T-helper 2 cell treated with Interferon-gamma antibody and Interleukin-4, amounts not matched to agents 5 μg/mL and 100 μg/mL, for 36 hours (primary cell): Measurements from ENCODE around the gene SWAP70.
"Not testable (repeated sequence)": the region's sequence is repeated elsewhere in the genome, so short reads cannot be mapped to it uniquely, and the experiment has no call there.

ENCODE experiments used
- DNase-seq: peaks from one replicate; pipeline ENCODE4 v3.0.0; 2021; ENCODE audit warnings: low spot score
- H3K27ac Mint-ChIP-seq: one replicate; pipeline ENCODE4 v1.8.0; 2021; ENCODE audit warnings: mild to moderate bottlenecking, mixed read lengths
- H3K27me3 Mint-ChIP-seq: one replicate; pipeline ENCODE4 v1.8.0; 2021; ENCODE audit warnings: low read depth, mixed read lengths
- H3K36me3 Mint-ChIP-seq: one replicate; pipeline ENCODE4 v1.8.0; 2021; ENCODE audit warnings: low read depth, mixed read lengths
- H3K4me1 Mint-ChIP-seq: one replicate; pipeline ENCODE4 v1.8.0; 2021; ENCODE audit warnings: low read depth, mixed read lengths
- H3K4me3 Mint-ChIP-seq: one replicate; pipeline ENCODE4 v1.8.0; 2022; ENCODE audit warnings: mild to moderate bottlenecking, moderate library complexity, mixed read lengths
- H3K9me3 Mint-ChIP-seq: one replicate; pipeline ENCODE4 v1.8.0; 2021; ENCODE audit warnings: mixed read lengths

The SWAP70 gene

DNA sequence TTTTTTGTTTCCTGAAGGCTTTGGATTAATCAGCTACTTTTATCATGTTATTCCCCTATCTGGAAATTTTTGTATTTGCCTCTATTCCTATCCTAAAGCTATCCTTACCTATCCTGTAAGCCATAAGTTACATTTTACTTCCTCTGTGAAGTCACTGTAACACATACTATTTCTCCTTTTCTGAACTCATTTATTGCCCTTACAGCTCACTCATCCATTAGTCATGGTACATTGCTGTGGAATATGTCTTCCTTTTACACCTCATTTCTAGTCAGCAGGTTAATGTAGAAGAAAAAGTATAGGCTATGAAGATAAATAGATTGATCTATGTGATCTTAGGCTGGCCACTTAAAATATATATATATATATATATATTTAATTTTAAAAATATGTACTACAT is 28.0 kb downstream of the SWAP70 start:
- Mint-ChIP-seq H3K4me1 (no peaks in the 10 kb centered on the region), H3K4me3 (no peak overlapping the region)
- DNase-seq = no peak

DNA sequence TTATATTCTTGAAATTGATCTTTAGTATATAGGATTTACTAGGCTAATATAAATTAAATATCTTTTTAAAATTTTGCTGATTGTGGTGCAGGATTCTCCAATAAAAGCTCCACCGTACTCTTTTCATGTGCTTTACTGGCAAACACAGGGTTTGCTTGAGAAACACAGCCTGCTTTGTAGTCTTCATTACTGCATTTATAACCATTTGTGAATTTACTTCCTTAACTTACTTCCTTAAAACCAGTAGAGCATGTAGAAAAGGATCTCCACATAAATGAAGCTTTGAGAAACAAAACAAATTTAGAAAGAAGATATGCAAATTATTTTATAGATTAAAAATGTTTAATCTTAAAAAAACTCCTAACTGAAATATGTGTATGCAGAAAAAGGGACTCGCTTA is 28.8 kb downstream of the SWAP70 start:
- no peak for DNase-seq
- Mint-ChIP-seq H3K36me3 (peaks cover 7% of the 10 kb centered on the region), H3K27me3 (peaks cover 5% of the 10 kb centered on the region), H3K4me3 (no peak overlapping the region), H3K27ac (no peak overlapping the region), H3K4me1 (no peaks in the 10 kb centered on the region), H3K9me3 (no peaks in the 10 kb centered on the region)

More for the DNA sequence above, 28.0 kb downstream of the SWAP70 start:
- Mint-ChIP-seq H3K36me3 (peaks cover 7% of the 10 kb centered on the region), H3K27ac (no peak overlapping the region), H3K9me3 (no peaks in the 10 kb centered on the region), H3K27me3 (peaks cover 5% of the 10 kb centered on the region)

GRCh38 chr11:9693801-9694553 is 30.1 kb downstream of the SWAP70 start:
- Mint-ChIP-seq H3K9me3 (no peaks in the 10 kb centered on the region), H3K36me3 (peaks cover 7% of the 10 kb centered on the region), H3K4me1 (peaks cover 3% of the 10 kb centered on the region), H3K27me3 (peaks cover 5% of the 10 kb centered on the region), H3K4me3 (no peak overlapping the region), H3K27ac (no peak overlapping the region)
- DNase-seq = no peak

GRCh38 chr11:9695228-9695627 is 31.4 kb downstream of the SWAP70 start:
- not testable (repeated sequence) for H3K36me3 Mint-ChIP-seq, DNase-seq, H3K4me3 Mint-ChIP-seq, H3K4me1 Mint-ChIP-seq, H3K27me3 Mint-ChIP-seq, H3K27ac Mint-ChIP-seq, H3K9me3 Mint-ChIP-seq

DNA sequence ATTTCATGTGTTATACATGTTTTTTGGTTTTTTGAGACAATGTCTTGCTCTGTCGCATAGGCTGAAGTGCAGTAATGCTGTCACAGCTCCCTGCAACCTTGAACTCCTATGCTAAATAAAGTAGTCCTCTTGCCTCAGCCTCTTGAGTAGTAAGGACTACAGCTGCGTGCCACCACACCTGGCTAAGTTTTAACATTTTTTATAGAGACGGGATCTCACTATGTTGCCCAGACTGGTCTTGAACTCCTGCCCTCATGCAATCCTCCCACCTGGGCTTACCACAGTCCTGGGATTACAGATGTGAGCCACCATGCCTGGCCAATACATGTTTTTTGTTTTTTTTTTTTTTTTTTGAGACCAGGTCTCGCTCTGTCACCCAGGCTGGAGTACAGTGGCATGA is 33.9 kb downstream of the SWAP70 start:
- peaks cover 12% of the 10 kb centered on the region for H3K4me1 Mint-ChIP-seq

DNA sequence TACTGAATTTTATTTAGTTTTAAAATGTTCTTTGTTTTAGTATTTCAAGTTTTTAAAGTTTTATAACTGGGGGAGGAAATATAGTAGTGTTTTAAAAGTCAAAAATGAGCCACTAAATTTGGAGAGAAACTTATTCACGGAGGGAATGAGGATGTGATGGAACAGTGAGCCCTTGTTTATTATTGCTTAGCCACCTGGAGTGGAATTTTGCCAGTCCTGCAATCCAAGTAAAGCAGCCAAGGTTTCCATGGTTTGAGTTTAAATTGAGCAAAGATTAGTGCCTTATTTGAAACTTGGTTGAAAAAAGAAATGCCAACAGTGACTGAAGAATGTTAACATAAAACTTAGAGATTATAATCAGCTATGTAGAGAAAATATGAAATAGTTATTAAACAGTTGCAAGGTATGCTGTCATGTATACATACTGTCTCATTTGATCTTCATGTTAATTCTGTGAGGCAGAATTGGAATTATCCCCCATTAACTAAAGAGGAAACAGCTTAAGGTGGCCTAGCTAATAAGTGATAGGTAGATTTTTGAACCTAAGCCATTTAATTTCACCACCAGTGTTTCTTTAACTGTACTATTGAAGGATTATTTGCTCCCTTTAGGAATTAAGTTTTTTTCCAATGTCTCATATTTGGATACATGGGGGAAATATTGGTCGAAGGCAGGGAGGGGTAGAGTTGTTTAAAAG is 36.4 kb downstream of the SWAP70 start:
- DNase-seq = no peak
- Mint-ChIP-seq H3K9me3 (no peaks in the 10 kb centered on the region), H3K4me3 (no peak overlapping the region), H3K4me1 (peaks cover 20% of the 10 kb centered on the region), H3K27me3 (no peaks in the 10 kb centered on the region), H3K27ac (no peak overlapping the region), H3K36me3 (no peaks in the 10 kb centered on the region)

More for the DNA sequence above, 33.9 kb downstream of the SWAP70 start:
- no peak for DNase-seq
- no peaks in the 10 kb centered on the region for H3K27me3 Mint-ChIP-seq
- H3K36me3 Mint-ChIP-seq = peaks cover 7% of the 10 kb centered on the region
- no peaks in the 10 kb centered on the region for H3K9me3 Mint-ChIP-seq
- no peak overlapping the region for H3K4me3 Mint-ChIP-seq
- H3K27ac Mint-ChIP-seq = no peak overlapping the region

- Mint-ChIP-seq H3K36me3 (no peaks in the 10 kb centered on the region), H3K27ac (peak overlapping the region; percentile 42), H3K4me1 (peaks cover 20% of the 10 kb centered on the region), H3K4me3 (peak overlapping the region; percentile 50), H3K9me3 (no peaks in the 10 kb centered on the region), H3K27me3 (no peaks in the 10 kb centered on the region)
- DNase-seq = no peak
Measured at GRCh38 chr11:9701799-9702198, 37.9 kb downstream of the SWAP70 start.

DNA sequence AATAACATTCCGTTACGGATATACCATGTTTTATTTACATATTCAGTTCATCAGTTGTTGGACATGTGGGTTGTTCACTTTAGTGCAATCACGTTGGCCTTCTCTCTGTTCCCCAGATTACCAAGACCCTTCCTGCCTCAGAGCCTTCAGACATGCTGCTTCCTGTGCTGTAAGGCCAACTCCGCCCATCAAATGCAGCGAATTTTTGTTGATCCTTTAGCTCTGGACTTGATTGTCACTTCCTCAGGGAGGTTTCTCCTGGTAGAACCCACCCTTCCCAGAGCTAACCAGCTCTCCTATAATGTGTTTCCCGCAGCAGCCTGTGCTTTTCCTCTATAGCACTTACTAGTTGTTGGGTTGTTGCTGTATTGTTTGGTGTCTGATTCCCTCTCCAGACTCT is 39.4 kb downstream of the SWAP70 start:
- Mint-ChIP-seq H3K27ac (no peak overlapping the region), H3K27me3 (peaks cover 3% of the 10 kb centered on the region), H3K36me3 (no peaks in the 10 kb centered on the region), H3K9me3 (no peaks in the 10 kb centered on the region), H3K4me3 (no peak overlapping the region), H3K4me1 (peaks cover 19% of the 10 kb centered on the region)
- no peak for DNase-seq

DNA sequence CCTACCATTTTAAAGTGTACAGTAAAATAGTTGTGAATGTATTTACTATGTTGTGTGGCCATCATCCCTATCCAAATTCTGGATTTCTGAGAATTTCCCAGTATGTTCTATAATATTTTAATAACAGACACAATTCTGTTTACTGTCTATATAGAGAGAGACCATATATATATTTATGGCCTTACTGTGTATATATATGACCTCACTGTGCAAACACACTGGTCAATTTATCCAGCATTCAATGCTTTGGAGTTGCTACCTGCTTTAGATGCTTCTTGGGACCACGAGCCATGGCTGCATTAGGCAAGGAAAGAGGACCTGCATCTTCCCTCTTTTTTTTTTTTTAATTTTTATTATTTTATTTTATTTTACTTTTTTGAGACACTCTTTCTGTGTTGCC is 40.2 kb downstream of the SWAP70 start:
- no peaks in the 10 kb centered on the region for H3K9me3 Mint-ChIP-seq
- peaks cover 3% of the 10 kb centered on the region for H3K27me3 Mint-ChIP-seq
- H3K4me1 Mint-ChIP-seq = peaks cover 17% of the 10 kb centered on the region
- H3K36me3 Mint-ChIP-seq = no peaks in the 10 kb centered on the region
- H3K27ac Mint-ChIP-seq = no peak overlapping the region
- DNase-seq = no peak
- no peak overlapping the region for H3K4me3 Mint-ChIP-seq

GRCh38 chr11:9704620-9705019 is 40.7 kb downstream of the SWAP70 start:
- no peak for DNase-seq
- no peak overlapping the region for H3K4me3 Mint-ChIP-seq
- no peaks in the 10 kb centered on the region for H3K9me3 Mint-ChIP-seq
- H3K27ac Mint-ChIP-seq = no peak overlapping the region
- H3K4me1 Mint-ChIP-seq = peaks cover 17% of the 10 kb centered on the region
- H3K36me3 Mint-ChIP-seq = no peaks in the 10 kb centered on the region
- H3K27me3 Mint-ChIP-seq = peaks cover 3% of the 10 kb centered on the region

DNA sequence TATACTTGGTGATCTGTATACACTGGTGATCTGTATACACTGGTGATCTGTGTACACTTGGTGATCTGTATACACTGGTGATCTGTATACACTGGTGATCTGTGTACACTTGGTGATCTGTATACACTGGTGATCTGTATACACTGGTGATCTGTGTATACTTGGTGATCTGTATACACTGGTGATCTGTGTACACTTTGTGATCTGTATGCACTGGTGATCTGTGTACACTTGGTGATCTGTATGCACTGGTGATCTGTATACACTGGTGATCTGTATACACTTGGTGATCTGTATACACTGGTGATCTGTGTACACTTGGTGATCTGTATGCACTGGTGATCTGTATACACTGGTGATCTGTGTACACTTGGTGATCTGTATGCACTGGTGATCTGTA is 41.5 kb downstream of the SWAP70 start:
- H3K36me3 Mint-ChIP-seq = not testable (repeated sequence)

DNA sequence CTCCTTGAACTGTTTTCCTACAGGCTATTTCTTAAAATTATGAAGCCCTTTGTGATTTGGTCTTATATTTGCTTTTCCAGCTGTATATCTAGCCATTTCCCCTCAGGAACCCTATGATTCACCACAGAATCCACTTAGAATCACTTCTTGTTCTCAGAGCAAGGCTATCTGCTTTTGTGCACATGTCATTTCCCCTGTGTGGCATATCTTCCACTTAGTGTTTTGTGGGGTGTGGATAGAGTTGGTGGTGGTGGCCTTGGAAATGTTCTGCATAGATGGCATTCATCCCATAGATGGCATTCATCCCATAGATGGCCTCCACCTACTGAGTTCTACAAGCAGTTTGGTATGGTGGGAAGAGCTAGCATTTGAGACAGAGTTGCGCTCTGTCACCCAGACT is 44.7 kb downstream of the SWAP70 start:
- peaks cover under 1% of the 10 kb centered on the region for H3K4me1 Mint-ChIP-seq
- H3K9me3 Mint-ChIP-seq = no peaks in the 10 kb centered on the region
- H3K27me3 Mint-ChIP-seq = peaks cover 8% of the 10 kb centered on the region
- no peaks in the 10 kb centered on the region for H3K36me3 Mint-ChIP-seq
- no peak overlapping the region for H3K27ac Mint-ChIP-seq
- H3K4me3 Mint-ChIP-seq = no peak overlapping the region
- no peak for DNase-seq

More for the DNA sequence above, 41.5 kb downstream of the SWAP70 start:
- not testable (repeated sequence) for H3K4me3 Mint-ChIP-seq, DNase-seq, H3K27ac Mint-ChIP-seq, H3K9me3 Mint-ChIP-seq, H3K27me3 Mint-ChIP-seq
- H3K4me1 Mint-ChIP-seq = peaks cover 17% of the 10 kb centered on the region

GRCh38 chr11:9710223-9710622 is 46.3 kb downstream of the SWAP70 start:
- H3K9me3 Mint-ChIP-seq = no peaks in the 10 kb centered on the region
- peaks cover 3% of the 10 kb centered on the region for H3K36me3 Mint-ChIP-seq
- H3K27ac Mint-ChIP-seq = no peak overlapping the region
- H3K27me3 Mint-ChIP-seq = peaks cover 8% of the 10 kb centered on the region
- no peak for DNase-seq
- no peaks in the 10 kb centered on the region for H3K4me1 Mint-ChIP-seq
- no peak overlapping the region for H3K4me3 Mint-ChIP-seq

- peaks cover 8% of the 10 kb centered on the region for H3K36me3 Mint-ChIP-seq
Measured at GRCh38 chr11:9710852-9711251, 47.0 kb downstream of the SWAP70 start.

More at GRCh38 chr11:9710852-9711251, 47.0 kb downstream of the SWAP70 start:
- Mint-ChIP-seq H3K27ac (no peak overlapping the region), H3K4me1 (no peaks in the 10 kb centered on the region), H3K9me3 (peaks cover under 1% of the 10 kb centered on the region), H3K4me3 (no peak overlapping the region), H3K27me3 (peaks cover 8% of the 10 kb centered on the region)
- no peak for DNase-seq
